Adipose tissue (tissue), 3 donors: Measurements from ENCODE around the gene SH2B3. TPM values are rescaled to one million over a fixed set of nuclear protein-coding genes. Genes with fewer than 3 reads are reported as not detected.
"Not testable (repeated sequence)": the region's sequence is repeated elsewhere in the genome, so short reads cannot be mapped to it uniquely, and the experiment has no call there.

Experiments used
- H3K27ac ChIP-seq: one replicate; pipeline ENCODE4 v1.5.1; 2013; ENCODE audit warnings: low read depth, low read length
- WGBS, 3 donors: extraction: QIAGEN DNeasy Blood & Tissue Kit; methylation state at CpG; one replicate each; pipeline ENCODE4 v1.1.7; 2013; 5-methylcytosine and 5-hydroxymethylcytosine counted together
- polyA plus RNA-seq, 3 donors: library from polyadenylated mRNA; stranded (reverse); fragments of 200-250 nt; gene quantifications; one replicate each; pipeline ENCODE4 v1.2.3, GENCODE V29; 2013
- donor health status: healthy with polysubstance abuse.
- donor health status: Bipolar disorder and iron deficiency.
- donor health status: healthy.

Gene SH2B3
- polyA plus RNA-seq, 3 donors: 3.6 to 15.9 (median 14.7) TPM

DNA sequence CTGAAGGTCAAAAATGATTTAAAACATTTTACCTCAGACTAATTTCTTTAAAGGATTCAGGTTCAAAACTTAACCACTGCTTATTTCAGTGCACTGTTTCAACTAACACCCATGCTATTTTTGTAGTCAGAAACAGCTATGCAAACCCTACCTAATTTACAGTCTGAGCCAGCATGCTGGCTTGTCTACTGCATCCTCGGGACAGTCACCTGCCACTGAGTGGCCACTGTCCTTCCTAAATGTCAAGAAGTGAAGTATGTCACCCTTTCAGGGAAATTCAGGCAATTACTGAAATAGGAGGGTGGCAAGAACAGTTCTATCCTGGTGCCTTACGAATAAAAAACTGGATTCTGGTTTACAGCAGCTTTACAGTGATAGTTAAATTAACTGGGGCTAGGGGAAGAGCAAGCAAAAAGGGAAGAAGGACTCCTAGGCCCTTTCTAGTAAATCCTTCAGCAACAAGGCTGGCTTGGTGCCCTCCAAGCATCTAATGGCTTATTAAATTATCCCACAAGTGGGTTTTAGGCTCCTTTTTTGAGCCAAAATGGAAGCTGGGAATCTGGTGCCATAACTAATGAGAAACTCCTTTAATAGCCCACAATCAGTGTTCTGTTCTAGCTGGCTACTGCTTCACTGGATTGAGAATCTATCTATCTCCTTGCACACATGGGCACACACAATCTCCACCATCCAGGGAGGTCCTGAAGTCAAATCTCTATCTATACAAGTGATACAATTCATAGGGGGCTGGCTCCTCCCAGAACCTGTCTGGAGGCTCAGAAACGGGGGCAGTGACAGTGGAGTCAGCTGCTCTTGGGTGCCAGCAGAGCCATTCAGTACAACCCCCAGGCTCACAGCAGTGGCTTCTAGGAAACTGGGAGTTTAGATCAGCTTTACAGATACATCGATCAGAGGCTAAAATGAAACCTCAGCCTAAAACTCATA lies 43.4 kb downstream of the SH2B3 start:
- WGBS, 3 donors: 71 to 77% (median 73%) methylated on average over 4 of the region's 4 CpGs
- H3K27ac ChIP-seq: no peak overlapping the region

DNA sequence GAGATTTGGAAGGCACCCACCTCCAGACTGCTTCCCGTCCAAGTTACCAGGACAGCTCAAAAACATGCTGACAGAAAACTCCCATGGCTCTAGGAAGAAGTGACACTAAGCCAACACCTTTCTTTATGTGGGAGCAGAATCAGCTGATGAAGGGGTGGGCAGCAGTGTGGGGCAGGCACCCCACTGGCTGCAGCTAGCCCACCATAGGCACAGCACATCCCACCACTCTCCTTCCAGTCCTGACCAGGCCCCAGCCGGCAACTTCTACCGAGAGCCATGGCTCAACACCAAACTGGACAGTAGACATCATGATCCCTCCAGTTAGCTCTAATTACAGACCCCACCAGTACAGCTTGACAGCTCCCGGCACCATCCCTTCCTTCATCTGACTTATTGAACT lies 45.0 kb downstream of the SH2B3 start:
- WGBS, 3 donors: 72 to 85% (median 77%) methylated on average over 4 of the region's 4 CpGs
- no peak overlapping the region for H3K27ac ChIP-seq

- H3K27ac ChIP-seq: no peak overlapping the region
- WGBS, 3 donors: 46 to 58% (median 52%) methylated on average over 1 of the region's 1 CpG
Measured at GRCh38 chr12:111451232-111451631, 45.5 kb downstream of the SH2B3 start.

- 28 to 32% (median 29%) methylated on average over 6 of the region's 6 CpGs for WGBS, 3 donors
- no peak overlapping the region for H3K27ac ChIP-seq
Measured at GRCh38 chr12:111451649-111452129, 46.0 kb downstream of the SH2B3 start.

DNA sequence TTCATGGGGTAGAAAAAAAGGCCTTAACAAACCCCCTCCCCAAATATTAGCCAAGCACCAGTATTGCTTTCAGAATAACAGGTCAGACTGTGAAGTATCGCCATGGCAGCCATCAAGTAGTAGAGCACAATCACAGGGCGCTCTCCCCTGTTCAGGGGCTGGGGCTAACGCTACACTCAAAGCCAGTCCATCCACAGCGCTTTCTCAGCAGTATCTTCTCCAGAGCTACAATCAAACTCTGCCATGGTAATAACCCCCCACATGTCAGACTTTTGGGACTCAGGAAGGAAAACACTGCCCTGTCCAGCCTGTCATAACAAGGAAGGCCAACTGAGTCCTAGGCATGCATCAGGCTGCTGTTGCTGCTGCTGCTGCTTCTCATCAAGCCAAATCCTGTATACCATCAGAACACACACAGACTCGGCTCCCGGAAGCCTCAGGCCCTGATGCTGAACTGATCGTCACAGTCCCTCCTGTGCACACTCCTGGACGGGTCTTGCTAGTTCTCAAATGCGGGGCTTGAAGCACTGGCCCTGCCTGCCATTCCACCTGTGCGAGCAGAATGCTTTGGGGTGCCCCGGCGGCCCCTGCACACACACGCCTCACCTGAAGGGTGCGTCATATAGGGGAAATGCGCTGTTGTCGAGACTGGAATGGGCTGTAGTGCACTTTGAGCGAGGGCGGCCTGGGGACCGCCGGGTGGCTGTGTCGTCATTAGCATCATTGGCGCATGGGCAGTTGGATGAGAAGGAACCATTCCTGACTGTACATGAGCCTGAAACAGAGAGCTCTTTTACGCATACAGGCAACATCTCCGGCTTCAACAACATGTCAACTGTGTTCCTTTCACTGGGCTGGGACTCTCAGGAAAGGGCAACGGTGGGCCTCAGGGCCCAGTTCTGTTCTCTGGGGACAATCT lies 47.6 kb downstream of the SH2B3 start:
- no peak overlapping the region for H3K27ac ChIP-seq
- 93% methylated on average over 25 of the region's 25 CpGs for WGBS, 3 donors

GRCh38 chr12:111454311-111454710 lies 48.6 kb downstream of the SH2B3 start:
- no peak overlapping the region for H3K27ac ChIP-seq
- 67 to 80% (median 77%) methylated on average over 4 of the region's 4 CpGs for WGBS, 3 donors

DNA sequence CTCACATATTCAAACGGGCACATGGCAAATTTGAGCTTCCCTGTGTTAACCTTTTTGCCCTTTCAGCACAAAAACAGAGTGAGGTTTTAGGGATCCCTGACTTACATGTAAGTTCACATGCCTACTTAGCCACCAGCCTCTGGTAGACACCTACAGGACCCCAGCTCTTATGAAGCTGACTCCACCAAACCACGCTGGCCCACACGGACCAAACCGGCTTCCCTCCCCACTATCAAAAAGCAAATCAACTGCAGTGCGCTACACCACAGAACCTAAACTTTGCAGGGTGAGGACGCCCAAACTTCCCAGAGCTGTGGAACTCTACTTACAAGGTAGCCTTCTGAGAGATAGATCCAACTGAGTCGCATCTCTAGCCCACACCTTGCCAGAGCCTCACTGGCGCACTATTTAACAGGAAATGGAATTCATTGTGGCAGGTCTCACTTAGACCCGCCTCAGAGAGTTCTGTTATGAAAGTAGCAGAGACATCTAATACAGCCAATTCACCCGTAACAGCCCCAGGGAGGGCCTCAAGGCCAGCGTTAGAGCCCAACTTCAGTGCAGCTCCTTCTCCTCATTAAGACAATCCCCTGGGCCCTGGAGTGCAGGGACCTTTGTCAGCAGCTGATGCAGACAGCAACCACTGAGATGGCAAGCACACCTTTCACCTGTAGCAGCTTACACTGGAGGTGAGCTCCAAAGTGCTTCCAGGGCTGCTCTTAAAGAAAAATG lies 49.2 kb downstream of the SH2B3 start:
- WGBS, 3 donors: 74 to 83% (median 81%) methylated on average over 11 of the region's 11 CpGs
- no peak overlapping the region for H3K27ac ChIP-seq

DNA sequence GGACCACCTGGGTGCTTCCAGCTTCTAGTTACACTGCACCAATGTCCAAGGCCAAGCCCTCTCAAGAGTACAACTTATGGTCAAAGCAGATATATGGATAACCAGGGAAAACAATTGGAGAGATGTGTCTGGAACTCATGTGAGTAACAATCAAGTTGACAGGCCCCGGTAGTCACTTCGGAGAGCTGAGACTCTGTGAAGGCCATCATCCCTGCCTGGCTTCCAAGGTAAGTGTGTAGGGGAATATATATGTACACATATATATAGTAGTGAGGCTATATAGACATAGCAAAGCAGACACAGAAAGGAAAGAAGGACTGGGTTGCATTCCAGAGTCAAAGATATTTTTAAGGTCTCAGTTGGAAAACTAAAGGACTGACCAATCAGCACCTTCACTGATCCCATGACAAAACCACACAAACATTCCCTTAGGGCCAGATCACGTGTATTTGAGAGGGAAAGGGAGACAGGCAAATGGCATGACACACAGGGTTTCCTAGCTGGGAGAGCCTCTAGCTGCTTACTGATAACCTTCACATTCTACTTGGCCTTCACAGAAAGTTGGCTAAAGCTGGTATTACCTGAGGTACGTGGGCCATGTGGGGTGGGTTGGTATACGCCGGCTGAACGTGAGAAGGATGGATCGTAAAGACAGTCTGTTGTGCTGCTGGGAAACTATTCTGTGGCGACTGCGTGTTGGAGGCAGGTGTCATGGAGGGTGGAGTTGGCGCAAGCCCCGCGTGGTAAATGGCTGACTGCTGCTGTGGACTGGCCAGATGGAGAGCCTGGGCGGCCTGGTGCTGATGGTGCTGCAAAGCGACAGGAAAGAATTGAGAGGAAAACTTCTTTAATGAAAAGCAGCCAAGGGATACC lies 50.0 kb downstream of the SH2B3 start:
- H3K27ac ChIP-seq: no peak overlapping the region
- 85 to 92% (median 90%) methylated on average over 15 of the region's 15 CpGs for WGBS, 3 donors

- H3K27ac ChIP-seq: no peak overlapping the region
- WGBS, 3 donors: 90 to 98% (median 95%) methylated on average over 9 of the region's 9 CpGs
Measured at GRCh38 chr12:111457071-111457470, 51.3 kb downstream of the SH2B3 start.

DNA sequence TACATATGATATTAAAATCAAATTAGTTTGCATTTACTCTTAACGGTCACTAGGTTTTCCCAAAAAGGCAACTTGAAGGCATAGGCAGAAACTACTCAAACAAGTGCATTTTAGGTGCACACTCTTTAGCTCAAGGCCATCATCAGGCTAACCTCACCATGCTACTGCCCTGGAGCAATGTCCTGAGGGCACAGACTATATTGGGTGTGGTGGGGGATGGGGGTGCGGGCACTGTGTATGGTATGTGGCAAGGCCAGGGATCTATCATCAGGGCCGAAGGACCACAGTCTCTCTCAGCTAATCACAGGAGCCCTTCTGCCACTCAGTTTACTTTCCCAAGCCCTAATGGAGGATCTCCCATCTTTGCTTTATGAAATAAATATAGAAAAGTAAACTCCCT lies 51.9 kb downstream of the SH2B3 start:
- WGBS, 3 donors: 78 to 96% (median 93%) methylated on average over 3 of the region's 3 CpGs
- no peak overlapping the region for H3K27ac ChIP-seq

DNA sequence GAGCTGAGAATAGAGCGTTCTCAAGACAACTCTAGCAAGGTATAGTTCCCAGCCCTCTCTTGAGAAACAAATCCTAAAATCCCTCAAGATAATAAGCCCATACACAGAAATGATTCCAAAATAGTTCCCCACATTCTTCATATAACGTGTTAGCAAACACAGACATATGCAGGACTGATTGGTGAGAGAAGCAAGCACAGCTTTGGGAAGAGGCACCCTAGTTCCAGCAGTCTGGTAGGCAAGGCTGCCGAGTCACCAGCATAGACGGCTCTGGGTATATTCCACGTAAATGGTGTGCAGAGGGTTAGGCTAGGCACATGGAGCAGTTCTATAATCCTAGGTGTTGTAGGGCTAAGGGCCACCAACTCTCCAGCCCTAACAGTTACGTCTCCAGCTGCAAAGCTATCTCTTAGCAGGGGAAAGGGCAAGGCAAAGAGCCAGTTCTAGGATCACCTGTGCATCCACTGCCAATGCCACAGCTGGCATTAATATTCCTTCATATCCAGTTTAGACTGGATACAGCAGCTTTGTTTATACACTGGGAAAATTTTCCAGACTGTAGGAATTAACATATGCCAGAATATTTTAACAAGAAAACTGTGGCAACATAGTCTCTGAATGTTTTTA lies 52.9 kb downstream of the SH2B3 start:
- 73 to 93% (median 90%) methylated on average over 6 of the region's 6 CpGs for WGBS, 3 donors
- no peak overlapping the region for H3K27ac ChIP-seq

DNA sequence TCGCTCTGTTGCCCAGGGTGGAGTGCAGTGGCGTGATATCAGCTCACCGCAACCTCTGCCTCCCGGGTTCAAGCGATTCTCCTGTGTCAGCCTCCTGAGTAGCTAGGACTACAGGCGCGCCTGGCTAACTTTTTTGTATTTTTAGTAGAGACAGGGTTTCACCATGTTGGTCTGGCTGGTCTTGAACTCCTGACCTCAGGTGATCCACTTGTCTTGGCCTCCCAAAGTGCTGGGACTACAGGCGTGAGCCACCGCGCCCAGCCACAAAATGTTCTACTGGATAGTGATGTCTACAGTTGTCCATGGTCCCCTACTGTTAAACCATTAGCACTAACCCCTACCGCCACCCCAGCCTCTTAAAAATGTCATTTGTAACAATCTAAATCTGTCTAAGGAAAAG lies 54.4 kb downstream of the SH2B3 start:
- WGBS, 3 donors: 97 to 98% (median 98%) methylated on average over 11 of the region's 11 CpGs
- H3K27ac ChIP-seq: not testable (repeated sequence)

- H3K27ac ChIP-seq: no peak overlapping the region
Measured at GRCh38 chr12:111462210-111462769, 56.6 kb downstream of the SH2B3 start.

DNA sequence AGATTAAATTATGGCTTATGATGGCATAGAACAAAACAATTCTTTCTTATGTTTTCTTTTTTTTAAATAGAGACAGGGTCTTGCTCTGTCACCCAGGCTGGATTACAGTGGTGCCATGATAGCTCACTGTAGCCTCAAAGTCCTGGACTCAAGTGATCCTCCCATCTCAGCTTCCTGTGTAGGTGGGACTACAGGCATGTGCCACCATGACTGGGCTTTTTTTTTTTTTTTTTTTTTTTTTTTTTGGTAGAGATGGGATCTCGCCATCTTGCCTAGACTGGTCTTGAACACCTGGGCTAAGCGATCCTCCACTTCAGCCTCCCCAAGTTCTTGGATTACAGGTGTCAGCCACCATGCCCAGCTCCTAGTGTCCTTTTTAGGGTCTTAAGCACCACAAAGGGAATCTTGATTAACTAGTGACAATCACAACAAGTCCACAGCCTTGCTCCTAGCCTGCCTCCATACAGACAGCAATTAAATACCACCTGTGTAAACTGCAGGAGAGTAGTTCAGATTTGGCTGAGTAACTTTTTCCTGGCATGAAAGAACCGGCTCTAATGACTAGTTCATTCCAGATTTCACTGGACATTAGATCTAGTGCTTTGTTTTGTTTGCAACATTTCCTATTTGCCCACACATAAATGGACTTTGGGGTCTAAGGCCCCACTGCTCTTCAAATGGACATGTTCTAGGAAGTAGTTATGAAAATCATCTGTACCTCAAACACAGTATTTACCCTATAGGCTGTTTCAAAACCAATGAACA lies 61.6 kb downstream of the SH2B3 start:
- WGBS, 3 donors: 80 to 84% (median 83%) methylated on average over 3 of the region's 3 CpGs

GRCh38 chr12:111467857-111468241 lies 62.1 kb downstream of the SH2B3 start:
- 65 to 75% (median 66%) methylated on average over 4 of the region's 4 CpGs for WGBS, 3 donors
- H3K27ac ChIP-seq: no peak overlapping the region

More for the DNA sequence above, 61.6 kb downstream of the SH2B3 start:
- no peak overlapping the region for H3K27ac ChIP-seq

- H3K27ac ChIP-seq: no peak overlapping the region
- 76 to 85% (median 85%) methylated on average over 2 of the region's 2 CpGs for WGBS, 3 donors
Measured at GRCh38 chr12:111469401-111469800, 63.7 kb downstream of the SH2B3 start.
